ENCODE data around the gene ATP2A1. TPM values are rescaled to one million over a fixed set of nuclear protein-coding genes. Genes with fewer than 3 reads are reported as not detected.
A peak's percentile ranks its signal among the peaks of the same experiment; 100 is the strongest.
"Not testable (repeated sequence)": the region's sequence is repeated elsewhere in the genome, so short reads cannot be mapped to it uniquely, and the experiment has no call there.

Gene ATP2A1
- total RNA-seq, 8 experiments from 2014 or later, result 0.49 to 7.2 (median 1.8) TPM

- Histone ChIP-seq H3K27ac (no peak overlapping the region), H3K4me3 (no peak overlapping the region), H3K4me1 (replicated peaks in 1 of 2) (peaks cover 10 to 14% of the 10 kb centered on the region in 2 donors)
- WGBS, 10 experiments, result 82 to 85% methylated on average over 2 to 4 of the region's 32 CpGs; no CpG with 5 or more reads in 8 of the 10 experiments
- ATAC-seq (replicated peaks in 6 of 8), result no peak
- in situ Hi-C loops (cut with MboI; ENCODE audit: low pct_unique_long_range_greater_than_20kb in 2 of 9, low sequenced_read_pairs in 9 of 9, unreplicated experiment in 9 of 9), result loop anchor here in 1 of 9 experiments (10.0 kb wide), 1 partner anchor 59 kb away; the partner anchor contains the start of gene RABEP2
Observed at GRCh38 chr16:28865722-28866453, 12.4 kb upstream of the ATP2A1 start.

- Histone ChIP-seq H3K4me3 (no peak overlapping the region), H3K4me1 (replicated peaks in 1 of 2) (peaks cover 10 to 14% of the 10 kb centered on the region in 2 donors), H3K27ac (no peak overlapping the region)
- 80 to 100% (median 93%) methylated on average over 1 to 7 of the region's 17 CpGs; no CpG with 5 or more reads in 5 of the 10 experiments for WGBS, 10 experiments
- no peak for ATAC-seq (replicated peaks in 6 of 8)
- in situ Hi-C loops (cut with MboI; ENCODE audit: low pct_unique_long_range_greater_than_20kb in 2 of 9, low sequenced_read_pairs in 9 of 9, unreplicated experiment in 9 of 9), result loop anchor here in 1 of 9 experiments (10.0 kb wide), 1 partner anchor 58 kb away; the partner anchor contains the start of gene RABEP2
Observed at GRCh38 chr16:28866454-28866804, 11.9 kb upstream of the ATP2A1 start.

GRCh38 chr16:28867241-28867640 is 11.0 kb upstream of the ATP2A1 start:
- Histone ChIP-seq H3K4me1 (replicated peaks in 1 of 2) (peaks cover 10 to 14% of the 10 kb centered on the region in 2 donors), H3K27ac (no peak overlapping the region), H3K4me3 (no peak overlapping the region)
- 92 to 100% (median 100%) methylated on average over 1 to 6 of the region's 13 CpGs; no CpG with 5 or more reads in 3 of the 10 experiments for WGBS, 10 experiments
- in situ Hi-C loops (cut with MboI; ENCODE audit: low pct_unique_long_range_greater_than_20kb in 2 of 9, low sequenced_read_pairs in 9 of 9, unreplicated experiment in 9 of 9), result loop anchor here in 1 of 9 experiments (10.0 kb wide), 1 partner anchor 58 kb away; the partner anchor contains the start of gene RABEP2
- ATAC-seq (replicated peaks in 6 of 8), result no peak

DNA sequence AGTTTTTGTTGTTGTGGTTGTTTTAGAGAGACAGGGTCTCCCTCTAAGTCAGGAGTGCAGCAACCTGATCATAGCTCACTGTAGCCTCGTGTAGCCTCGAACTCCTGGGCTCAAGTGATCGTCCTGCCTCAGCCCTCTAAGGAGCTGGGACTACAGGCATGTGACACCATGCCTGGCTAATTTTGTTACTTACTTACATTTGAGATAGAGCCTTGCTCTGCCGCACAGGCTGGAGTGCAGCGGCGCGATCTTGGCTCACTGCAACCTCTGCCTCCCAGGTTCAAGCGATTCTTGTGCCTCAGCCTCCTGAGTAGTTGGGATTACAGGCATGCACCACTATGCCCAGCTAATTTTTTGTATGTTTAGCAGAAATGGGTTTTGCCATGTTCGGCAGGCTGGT is 10.6 kb upstream of the ATP2A1 start:
- not testable (repeated sequence) for H3K4me3 ChIP-seq; H3K27ac ChIP-seq; ATAC-seq (replicated peaks in 6 of 8)
- peaks cover 10 to 12% of the 10 kb centered on the region in 2 donors for H3K4me1 ChIP-seq (replicated peaks in 1 of 2)
- in situ Hi-C loops (cut with MboI; ENCODE audit: low pct_unique_long_range_greater_than_20kb in 2 of 9, low sequenced_read_pairs in 9 of 9, unreplicated experiment in 9 of 9), result loop anchor here in 1 of 9 experiments (10.0 kb wide), 1 partner anchor 57 kb away; the partner anchor contains the start of gene RABEP2
- 80 to 100% (median 98%) methylated on average over 1 to 6 of the region's 9 CpGs; no CpG with 5 or more reads in 6 of the 10 experiments for whole genome bisulfite sequencing, 10 experiments

DNA sequence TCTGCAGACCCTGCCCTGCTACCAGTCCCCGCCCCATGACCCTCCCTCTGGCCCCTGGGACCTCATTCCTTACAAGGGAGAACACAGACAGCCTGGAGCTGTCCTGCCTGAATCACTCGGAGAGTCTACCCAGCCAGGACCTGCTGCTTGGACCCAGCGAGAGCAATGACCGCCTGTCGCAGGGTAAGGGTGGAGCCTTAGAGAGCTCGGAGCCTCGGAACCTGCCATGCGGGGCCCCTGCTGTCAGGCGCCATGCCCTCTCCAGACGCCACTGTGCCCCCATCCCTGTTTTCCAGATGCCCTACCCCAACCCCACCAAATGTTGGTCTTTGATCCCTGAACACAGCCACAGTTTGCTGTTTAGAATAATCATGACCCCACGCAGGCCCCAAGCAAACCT is 9.1 kb upstream of the ATP2A1 start:
- 94 to 100% methylated on average over 1 to 3 of the region's 11 CpGs; no CpG with 5 or more reads in 8 of the 10 experiments for WGBS, 10 experiments
- in situ Hi-C loops (cut with MboI; ENCODE audit: low pct_unique_long_range_greater_than_20kb in 2 of 9, low sequenced_read_pairs in 9 of 9, unreplicated experiment in 9 of 9), result loop anchor here in 1 of 9 experiments (10.0 kb wide), 1 partner anchor 56 kb away; the partner anchor contains the start of gene RABEP2
- H3K4me3 ChIP-seq, result no peak overlapping the region
- H3K4me1 ChIP-seq (replicated peaks in 1 of 2), result peaks cover 7 to 9% of the 10 kb centered on the region in 2 donors
- no peak overlapping the region for H3K27ac ChIP-seq
- no peak for ATAC-seq (replicated peaks in 6 of 8)

DNA sequence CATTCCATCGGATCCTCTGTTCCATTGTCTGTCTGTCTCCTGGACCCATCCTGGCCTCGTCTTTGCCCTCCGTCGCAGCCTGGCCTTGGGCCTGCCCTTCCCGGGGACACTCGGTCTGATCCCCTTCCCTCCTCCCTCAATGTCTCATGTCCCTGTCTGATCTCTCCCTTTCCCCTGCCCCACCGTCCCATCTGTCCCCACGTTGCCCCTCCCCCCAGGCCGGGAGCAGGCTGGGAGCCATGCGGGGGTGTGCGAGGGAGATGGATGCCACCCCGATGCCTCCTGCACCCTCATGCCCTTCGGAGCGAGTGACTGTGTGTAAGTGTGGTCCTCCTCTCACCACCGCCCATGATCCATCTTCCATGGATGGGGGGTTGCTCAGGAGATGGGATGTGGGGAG is 5.3 kb upstream of the ATP2A1 start:
- H3K4me1 ChIP-seq (replicated peaks in 1 of 2), result peaks cover 0 to 6% of the 10 kb centered on the region in 2 donors
- no peak for ATAC-seq (replicated peaks in 6 of 8)
- H3K4me3 ChIP-seq, result no peak overlapping the region
- no peak overlapping the region for H3K27ac ChIP-seq
- WGBS, 10 experiments, result no CpG with 5 or more reads among the region's 15 CpGs
- in situ Hi-C loops (cut with MboI; ENCODE audit: low pct_unique_long_range_greater_than_20kb in 2 of 9, low sequenced_read_pairs in 9 of 9, unreplicated experiment in 9 of 9), result no loop called here

- in situ Hi-C loops (cut with MboI; ENCODE audit: low pct_unique_long_range_greater_than_20kb in 2 of 9, low sequenced_read_pairs in 9 of 9, unreplicated experiment in 9 of 9), result no loop called here
- H3K27ac ChIP-seq, result no peak overlapping the region
- peaks cover 1 to 7% of the 10 kb centered on the region in 2 donors for H3K4me1 ChIP-seq (replicated peaks in 1 of 2)
- no peak overlapping the region for H3K4me3 ChIP-seq
- WGBS, 10 experiments, result 87 to 100% (median 100%) methylated on average over 1 to 6 of the region's 18 CpGs; no CpG with 5 or more reads in 5 of the 10 experiments
- peak in 2 of 8 experiments; percentile 50 to 57 for ATAC-seq (replicated peaks in 6 of 8)
Observed at GRCh38 chr16:28873543-28874201, 4.6 kb upstream of the ATP2A1 start.

- ATAC-seq (replicated peaks in 6 of 8), result no peak
- Histone ChIP-seq H3K4me3 (no peak overlapping the region), H3K4me1 (replicated peaks in 1 of 2) (peaks cover 6 to 13% of the 10 kb centered on the region in 2 donors), H3K27ac (no peak overlapping the region)
- in situ Hi-C loops (cut with MboI; ENCODE audit: low pct_unique_long_range_greater_than_20kb in 2 of 9, low sequenced_read_pairs in 9 of 9, unreplicated experiment in 9 of 9), result no loop called here
- WGBS, 10 experiments, result 100% methylated on average over 2 to 6 of the region's 6 CpGs; no CpG with 5 or more reads in 6 of the 10 experiments
Observed at GRCh38 chr16:28874406-28874805, 3.9 kb upstream of the ATP2A1 start.

DNA sequence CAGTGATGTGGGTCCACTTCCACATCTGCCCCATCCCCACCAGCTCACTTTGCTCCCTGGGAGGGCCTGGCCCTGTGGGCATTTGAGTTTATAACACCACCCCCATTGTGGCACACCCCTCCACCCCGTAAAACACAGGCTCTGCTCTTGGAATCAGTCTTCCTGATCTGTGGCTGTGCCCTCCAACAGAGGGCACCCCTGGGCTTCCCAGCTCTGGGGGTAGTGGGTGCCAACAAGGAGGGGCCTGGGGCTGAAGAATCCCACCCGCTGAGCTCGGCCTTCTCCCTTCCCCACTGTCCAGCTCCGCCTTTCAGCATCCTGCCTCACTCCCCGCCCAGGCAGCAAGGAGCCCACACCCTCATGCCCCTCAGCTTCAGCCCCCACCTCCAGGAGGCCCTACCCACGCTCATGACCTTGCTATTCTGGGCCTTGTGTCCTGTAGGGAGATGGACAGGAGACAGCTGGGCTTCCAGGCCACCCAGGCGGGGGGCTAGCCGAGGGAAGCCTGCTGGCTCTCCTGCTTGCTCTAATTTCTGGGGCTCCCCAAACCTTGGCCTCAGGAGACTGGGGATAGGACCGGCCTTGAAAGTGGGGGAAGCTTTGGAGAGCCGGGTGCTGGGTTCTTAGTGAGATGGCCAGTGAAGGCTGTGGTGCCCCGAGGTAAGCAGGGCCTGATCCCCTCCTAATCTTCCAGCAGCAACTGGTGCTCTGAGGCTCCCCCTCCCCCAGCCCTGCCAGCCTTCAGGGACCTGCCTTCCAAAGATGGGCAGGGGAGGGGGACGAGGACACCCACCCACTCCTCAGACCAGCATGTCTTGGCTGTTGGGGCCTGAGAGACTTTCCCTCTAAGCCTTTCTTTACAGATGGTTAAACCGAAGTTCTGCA is 2.9 kb upstream of the ATP2A1 start:
- H3K4me1 ChIP-seq (replicated peaks in 1 of 2), result peaks cover 6 to 14% of the 10 kb centered on the region in 2 donors
- ATAC-seq (replicated peaks in 6 of 8), result peak in 1 of 8 experiments; percentile 6
- WGBS, 10 experiments, result 10 to 100% (median 33%) methylated on average over 1 to 2 of the region's 13 CpGs; no CpG with 5 or more reads in 7 of the 10 experiments
- no peak overlapping the region for H3K4me3 ChIP-seq
- in situ Hi-C loops (cut with MboI; ENCODE audit: low pct_unique_long_range_greater_than_20kb in 2 of 9, low sequenced_read_pairs in 9 of 9, unreplicated experiment in 9 of 9), result no loop called here
- no peak overlapping the region for H3K27ac ChIP-seq

DNA sequence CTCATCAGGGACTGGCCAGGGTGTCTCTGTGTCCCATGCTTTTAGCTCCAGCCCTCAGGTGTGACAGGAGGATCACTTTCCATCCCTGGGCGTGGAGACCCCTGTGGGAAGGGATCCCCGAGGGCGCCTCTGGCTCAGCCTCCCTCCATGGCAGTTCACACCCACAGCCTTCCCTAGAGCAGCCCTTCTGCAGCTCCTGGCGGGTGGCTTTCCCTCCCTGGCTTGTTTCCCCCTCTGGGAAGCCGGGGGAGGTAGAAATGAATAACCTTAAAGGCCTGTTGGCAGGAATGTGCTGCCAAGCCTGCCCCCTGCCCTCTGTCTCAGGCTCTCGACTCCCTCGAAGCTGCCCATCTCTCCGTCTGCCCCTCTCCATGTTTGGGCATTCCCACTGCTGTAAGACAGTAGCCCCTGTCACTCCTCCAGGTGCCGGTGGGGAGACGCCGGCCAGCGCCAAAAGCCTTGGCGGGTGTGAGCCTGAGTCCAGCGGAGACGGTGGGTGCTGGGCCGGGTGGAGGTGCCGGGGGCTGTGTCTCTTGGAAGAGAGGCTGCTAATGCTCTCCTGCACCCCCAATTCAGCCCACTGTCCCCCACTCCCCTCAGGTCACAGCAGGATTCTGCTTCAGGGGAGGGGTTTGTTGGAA is 2.1 kb upstream of the ATP2A1 start:
- 23 to 80% (median 65%) methylated on average over 1 to 3 of the region's 17 CpGs; no CpG with 5 or more reads in 6 of the 10 experiments for WGBS, 10 experiments
- ATAC-seq (replicated peaks in 6 of 8), result no peak
- in situ Hi-C loops (cut with MboI; ENCODE audit: low pct_unique_long_range_greater_than_20kb in 2 of 9, low sequenced_read_pairs in 9 of 9, unreplicated experiment in 9 of 9), result no loop called here
- Histone ChIP-seq H3K27ac (no peak overlapping the region), H3K4me1 (replicated peaks in 1 of 2) (peaks cover 6 to 16% of the 10 kb centered on the region in 2 donors), H3K4me3 (no peak overlapping the region)

- ATAC-seq (replicated peaks in 6 of 8), result no peak
Observed at GRCh38 chr16:28876973-28877654, 1.2 kb upstream of the ATP2A1 start.

GRCh38 chr16:28877655-28878000 is 660 bp upstream of the ATP2A1 start:
- no peak overlapping the region for H3K27ac ChIP-seq
- in situ Hi-C loops (cut with MboI; ENCODE audit: low pct_unique_long_range_greater_than_20kb in 2 of 9, low sequenced_read_pairs in 9 of 9, unreplicated experiment in 9 of 9), result no loop called here
- ATAC-seq (replicated peaks in 6 of 8), result no peak
- peaks cover 10 to 20% of the 10 kb centered on the region in 2 donors for H3K4me1 ChIP-seq (replicated peaks in 1 of 2)
- H3K4me3 ChIP-seq, result no peak overlapping the region
- WGBS, 10 experiments, result no CpG with 5 or more reads among the region's 2 CpGs

More at GRCh38 chr16:28876973-28877654, 1.2 kb upstream of the ATP2A1 start:
- no peak overlapping the region for H3K4me3 ChIP-seq
- WGBS, 10 experiments, result 17 to 100% (median 60%) methylated on average over 1 of the region's 12 CpGs; no CpG with 5 or more reads in 7 of the 10 experiments
- H3K27ac ChIP-seq, result no peak overlapping the region
- in situ Hi-C loops (cut with MboI; ENCODE audit: low pct_unique_long_range_greater_than_20kb in 2 of 9, low sequenced_read_pairs in 9 of 9, unreplicated experiment in 9 of 9), result no loop called here
- H3K4me1 ChIP-seq (replicated peaks in 1 of 2), result peaks cover 6 to 16% of the 10 kb centered on the region in 2 donors

Data from motor neuron (in vitro differentiated cells).